ENCODE measurements around the gene ALS2.
"Not testable (repeated sequence)": the region's sequence is repeated elsewhere in the genome, so short reads cannot be mapped to it uniquely, and the experiment has no call there.

The ALS2 gene

DNA sequence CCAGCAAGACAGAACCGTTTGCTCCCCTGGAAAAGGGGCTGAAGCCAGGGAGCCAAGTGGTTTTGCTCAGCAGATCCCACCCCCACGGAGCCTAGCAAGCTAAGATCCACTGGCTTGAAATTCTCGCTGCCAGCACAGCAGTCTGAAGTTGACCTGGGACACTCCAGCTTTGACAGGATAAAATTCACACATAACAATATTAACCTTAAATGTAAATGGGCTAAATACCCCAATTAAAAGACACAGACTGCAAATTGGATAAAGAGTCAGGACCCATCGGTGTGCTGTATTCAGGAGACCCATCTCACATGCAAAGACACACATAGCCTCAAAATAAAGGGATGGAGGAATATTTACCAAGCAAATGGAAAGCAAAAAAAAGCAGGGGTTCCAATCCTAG is 109.5 kb downstream of the ALS2 start:
- not testable (repeated sequence) for DNase-seq

DNA sequence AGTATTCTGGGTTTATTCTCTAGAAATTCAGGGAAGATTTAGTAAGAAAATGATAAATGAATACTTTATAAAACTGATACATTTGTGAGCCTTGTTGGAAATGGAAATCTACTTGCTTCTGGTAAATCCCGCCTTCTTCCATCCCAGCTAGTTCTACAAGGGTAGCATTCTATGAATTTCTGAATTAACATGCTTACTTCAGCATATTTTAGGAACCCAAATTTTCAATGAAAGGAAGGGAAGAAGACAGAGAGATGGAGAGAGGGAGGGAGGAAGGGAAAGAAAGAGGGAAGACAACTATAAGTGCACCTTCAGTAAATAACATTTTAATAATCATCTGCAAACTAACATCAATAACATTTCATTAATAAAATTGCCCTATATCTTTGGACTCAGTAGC is 110.9 kb downstream of the ALS2 start:
- no peak for DNase-seq

DNA sequence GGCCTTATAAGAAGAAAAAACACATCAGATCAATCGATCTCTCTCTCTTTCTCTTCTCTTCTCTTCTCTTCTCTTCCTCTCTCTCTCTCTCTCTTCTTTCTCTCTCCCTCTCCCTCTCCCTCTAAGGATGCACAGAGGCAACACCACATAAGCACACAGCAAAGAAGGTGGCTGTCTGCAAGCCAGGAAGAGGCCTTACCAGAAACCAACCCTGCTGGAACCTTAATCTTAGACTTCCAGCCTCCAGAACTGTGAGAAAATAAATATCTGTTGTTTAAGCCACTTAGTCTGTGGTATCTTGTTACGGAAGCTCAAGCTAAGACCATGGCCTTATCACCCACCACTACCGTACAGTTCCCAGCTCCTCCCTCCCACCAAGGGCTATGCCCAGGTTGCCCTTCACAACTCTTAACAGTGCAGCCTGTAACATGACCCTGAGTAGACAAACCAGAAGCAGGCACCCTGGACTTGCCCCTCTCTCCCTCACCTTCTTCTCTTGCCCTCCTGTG is 112.3 kb downstream of the ALS2 start:
- DNase-seq, result no peak

DNA sequence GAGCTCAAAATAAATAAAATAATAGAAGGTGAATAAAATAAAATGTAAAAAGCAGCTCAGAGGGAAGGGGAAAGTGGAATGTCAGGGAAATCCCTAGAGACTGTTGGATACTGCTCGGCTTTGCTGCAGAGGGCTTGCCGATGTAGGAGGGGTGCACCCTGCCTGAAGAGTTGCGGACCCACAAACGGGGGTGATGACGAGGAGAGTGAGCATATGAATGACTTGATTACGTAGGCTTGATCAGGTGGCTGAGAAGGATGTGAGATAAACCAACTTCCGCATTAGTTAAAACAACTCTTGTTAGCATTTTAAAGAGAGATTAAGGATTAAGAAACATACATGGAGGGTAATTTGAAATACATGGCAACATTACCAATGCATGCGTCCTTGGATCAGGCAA is 116.4 kb downstream of the ALS2 start:
- DNase-seq, result no peak

DNA sequence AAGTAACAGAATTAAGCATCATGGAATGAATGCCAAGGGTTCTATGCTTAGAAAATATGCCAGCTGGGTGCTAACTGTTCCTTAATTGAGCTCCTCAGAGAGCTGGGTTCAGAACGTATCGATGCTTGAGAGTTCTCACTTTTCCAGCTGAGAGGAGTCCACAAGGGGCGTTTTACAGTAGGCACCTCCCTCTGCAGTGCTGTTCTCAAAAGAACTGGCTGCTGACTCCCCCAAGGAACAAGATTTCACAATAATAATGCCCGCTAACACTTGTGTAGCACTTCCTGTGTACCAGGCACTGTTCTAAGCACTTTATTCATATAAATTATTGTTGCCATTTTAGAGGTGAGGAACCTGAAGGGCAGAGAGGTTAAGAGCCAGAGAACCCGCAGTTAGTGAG is 119.4 kb downstream of the ALS2 start:
- DNase-seq, result no peak

DNA sequence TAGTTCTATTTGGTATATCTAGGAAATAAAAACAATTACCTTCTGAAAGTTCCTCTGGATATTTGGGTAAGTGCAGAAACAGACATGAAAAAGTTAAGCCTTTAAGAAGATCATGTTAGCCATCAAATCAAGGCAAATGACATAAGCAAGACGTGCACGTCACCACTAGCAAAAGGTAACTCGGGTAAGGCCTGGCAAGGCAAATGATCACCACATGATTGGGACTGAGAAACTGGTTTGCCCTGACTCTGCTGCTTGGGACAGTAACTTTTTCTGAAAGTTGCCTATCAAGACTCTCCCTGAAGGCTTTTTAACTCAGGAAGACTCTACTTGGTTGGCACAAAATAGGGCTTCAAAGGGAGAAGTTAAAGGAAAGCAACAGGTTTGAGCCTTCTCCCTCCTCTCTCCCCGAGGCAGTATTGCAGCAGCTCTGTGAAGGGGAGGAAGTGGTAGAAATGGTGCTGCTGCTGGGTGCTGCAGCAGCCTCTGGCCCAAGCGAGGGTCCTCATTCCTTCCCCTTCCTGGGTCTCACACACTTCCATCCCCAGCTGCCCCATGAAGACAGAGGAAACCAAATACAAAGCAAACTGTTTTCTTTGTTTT is 120.3 kb downstream of the ALS2 start:
- DNase-seq, result no peak

DNA sequence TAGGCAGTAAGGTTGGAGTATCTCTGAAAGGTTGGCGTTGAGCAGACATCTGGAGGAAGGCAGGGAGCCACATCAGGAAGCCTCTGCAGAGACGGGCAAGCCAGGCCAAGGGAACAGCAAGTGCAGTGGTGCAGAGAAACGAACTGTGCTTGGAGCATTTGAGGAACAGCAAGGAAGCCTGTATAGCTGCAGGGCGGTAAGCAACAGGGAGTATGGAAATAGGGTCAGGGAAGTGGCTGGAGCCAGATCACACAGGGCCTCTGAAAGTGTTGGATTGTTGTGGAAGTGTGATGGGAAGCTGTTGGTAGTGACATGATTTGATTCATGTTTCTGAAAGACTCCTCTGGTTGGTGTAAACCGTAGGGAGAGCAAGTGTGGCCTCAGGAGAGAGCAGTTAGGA is 124.0 kb downstream of the ALS2 start:
- DNase-seq, result no peak

DNA sequence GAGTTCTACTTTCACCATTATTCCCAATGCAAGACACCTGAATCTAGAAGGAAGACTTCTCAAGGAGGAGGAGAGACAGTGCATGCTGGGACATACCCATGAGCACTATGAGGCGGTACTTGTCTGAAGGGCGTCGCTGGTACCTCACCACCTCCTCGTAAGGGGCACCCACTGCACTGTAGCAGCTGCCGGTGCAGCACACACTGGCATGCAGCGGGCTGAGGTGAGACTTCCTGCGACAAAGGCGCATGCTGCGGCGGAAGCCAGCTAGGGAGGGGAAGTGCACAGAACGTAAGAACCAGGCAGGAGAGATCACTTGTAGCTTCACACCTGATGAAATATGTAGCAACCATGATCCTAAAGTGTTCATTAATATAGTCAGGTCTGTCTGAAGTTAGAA is 124.6 kb downstream of the ALS2 start:
- peak; percentile 30 for DNase-seq

DNA sequence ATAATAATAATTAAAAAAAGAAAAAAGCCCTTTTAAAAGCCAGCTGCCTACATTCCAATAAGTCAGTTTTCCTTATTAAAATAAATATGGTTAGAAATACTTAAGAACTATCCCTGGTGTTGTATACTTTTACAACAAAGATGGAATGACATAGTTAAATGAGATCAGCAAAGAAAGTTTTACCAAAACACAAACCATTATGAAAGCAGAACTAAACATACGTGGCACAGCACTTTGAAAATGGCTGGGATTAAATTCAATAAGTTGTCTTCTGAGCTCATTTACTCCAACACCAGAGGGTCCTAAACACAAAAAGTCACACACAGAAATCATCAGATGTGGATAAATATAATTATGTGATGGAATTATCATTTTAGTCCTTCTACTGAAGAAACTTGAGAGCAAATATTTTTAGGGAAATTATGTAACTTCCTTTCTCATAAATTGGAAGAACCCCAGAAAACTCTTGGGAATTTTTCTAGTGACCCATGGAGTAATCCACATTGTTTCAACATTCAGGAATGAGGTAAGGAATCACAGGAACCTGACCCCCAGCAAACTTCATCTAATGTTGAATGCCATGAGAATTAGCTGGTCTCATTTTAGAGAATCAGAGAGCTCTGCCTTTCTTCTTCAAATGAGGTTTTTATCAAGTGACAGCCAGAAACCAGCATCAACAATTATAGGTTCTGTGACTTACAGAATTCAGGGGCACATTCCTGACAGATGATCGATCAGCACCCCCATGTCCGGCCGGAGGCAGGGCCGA is 125.9 kb downstream of the ALS2 start:
- no peak for DNase-seq

DNA sequence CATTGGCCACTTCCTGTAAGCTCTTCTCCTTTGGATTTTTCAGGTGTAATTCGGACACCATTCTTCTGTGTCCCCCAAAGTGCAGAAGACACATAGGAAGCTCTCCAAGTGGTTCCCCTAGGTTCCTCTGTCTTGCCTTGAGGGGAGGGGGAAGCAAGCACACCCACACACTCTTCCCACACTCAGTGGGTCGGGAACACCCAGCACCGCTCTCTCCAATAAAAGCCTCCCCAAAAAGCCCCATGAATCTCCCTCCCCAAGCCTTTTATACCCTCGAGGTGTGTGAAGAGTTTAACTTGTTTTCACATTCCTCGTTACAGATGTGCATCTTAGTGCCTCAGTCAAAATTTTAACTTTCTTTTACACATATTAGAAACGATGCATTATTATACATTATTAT is 127.5 kb downstream of the ALS2 start:
- DNase-seq, result no peak
